Measurements from ENCODE around the gene MOBP. TPM values are rescaled to one million over a fixed set of nuclear protein-coding genes. Genes with fewer than 3 reads are reported as not detected.

MOBP gene
- polyA plus RNA-seq, 3 donors from 2014 or later = not detected

- H3K36me3 Mint-ChIP-seq = no peaks in the 10 kb centered on the region
- H3K27ac Mint-ChIP-seq = no peak overlapping the region
Measured at GRCh38 chr3:39460677-39461076, 6.8 kb upstream of the MOBP start.

GRCh38 chr3:39463269-39463668, 4.2 kb upstream of the MOBP start:
- peaks cover 1 to 9% (median 4%) of the 10 kb centered on the region in 3 donors for H3K27me3 Mint-ChIP-seq (ENCODE audit: low read depth in 3 of 3)
- H3K27ac Mint-ChIP-seq = no peak overlapping the region
- DNase-seq = no peak
- H3K4me3 Mint-ChIP-seq = no peak overlapping the region
- H3K9me3 Mint-ChIP-seq = no peaks in the 10 kb centered on the region
- H3K36me3 Mint-ChIP-seq = no peaks in the 10 kb centered on the region
- no peaks in the 10 kb centered on the region for H3K4me1 Mint-ChIP-seq

More at GRCh38 chr3:39460677-39461076, 6.8 kb upstream of the MOBP start:
- H3K4me3 Mint-ChIP-seq = no peak overlapping the region
- no peaks in the 10 kb centered on the region for H3K9me3 Mint-ChIP-seq
- H3K4me1 Mint-ChIP-seq = no peaks in the 10 kb centered on the region
- peaks cover 1 to 9% (median 4%) of the 10 kb centered on the region in 3 donors for H3K27me3 Mint-ChIP-seq (ENCODE audit: low read depth in 3 of 3)
- DNase-seq = no peak

- no peaks in the 10 kb centered on the region for H3K36me3 Mint-ChIP-seq
- no peaks in the 10 kb centered on the region for H3K9me3 Mint-ChIP-seq
- H3K27ac Mint-ChIP-seq = no peak overlapping the region
- no peak overlapping the region for H3K4me3 Mint-ChIP-seq
- DNase-seq = no peak
- H3K4me1 Mint-ChIP-seq = no peaks in the 10 kb centered on the region
- H3K27me3 Mint-ChIP-seq (ENCODE audit: low read depth in 3 of 3) = peaks cover 2 to 3% (median 3%) of the 10 kb centered on the region in 3 donors
Measured at GRCh38 chr3:39466988-39467387, 492 bp upstream of the MOBP start.

- DNase-seq = no peak
- H3K27me3 Mint-ChIP-seq (ENCODE audit: low read depth in 3 of 3) = peaks cover 3% of the 10 kb centered on the region in 3 donors
- no peaks in the 10 kb centered on the region for H3K9me3 Mint-ChIP-seq
- no peak overlapping the region for H3K4me3 Mint-ChIP-seq
- no peaks in the 10 kb centered on the region for H3K4me1 Mint-ChIP-seq
- H3K27ac Mint-ChIP-seq = no peak overlapping the region
- H3K36me3 Mint-ChIP-seq = no peaks in the 10 kb centered on the region
Measured at GRCh38 chr3:39468108-39468436, 592 bp downstream of the MOBP start.

- DNase-seq = no peak
- no peaks in the 10 kb centered on the region for H3K36me3 Mint-ChIP-seq
- no peaks in the 10 kb centered on the region for H3K4me1 Mint-ChIP-seq
- no peaks in the 10 kb centered on the region for H3K9me3 Mint-ChIP-seq
- H3K27ac Mint-ChIP-seq = no peak overlapping the region
- peaks cover 3 to 10% (median 5%) of the 10 kb centered on the region in 3 donors for H3K27me3 Mint-ChIP-seq (ENCODE audit: low read depth in 3 of 3)
- no peak overlapping the region for H3K4me3 Mint-ChIP-seq
Measured at GRCh38 chr3:39469258-39469657, 1.8 kb downstream of the MOBP start.

GRCh38 chr3:39469945-39470344, 2.5 kb downstream of the MOBP start:
- Mint-ChIP-seq H3K36me3 (no peaks in the 10 kb centered on the region), H3K4me3 (no peak overlapping the region), H3K9me3 (no peaks in the 10 kb centered on the region), H3K27ac (no peak overlapping the region), H3K27me3 (ENCODE audit: low read depth in 3 of 3) (peaks cover 0 to 10% (median 5%) of the 10 kb centered on the region in 3 donors), H3K4me1 (no peaks in the 10 kb centered on the region)
- DNase-seq = no peak

GRCh38 chr3:39471652-39472051, 4.2 kb downstream of the MOBP start:
- H3K27ac Mint-ChIP-seq = no peak overlapping the region
- no peaks in the 10 kb centered on the region for H3K36me3 Mint-ChIP-seq
- peaks cover 0 to 10% (median 7%) of the 10 kb centered on the region in 3 donors for H3K27me3 Mint-ChIP-seq (ENCODE audit: low read depth in 3 of 3)
- no peaks in the 10 kb centered on the region for H3K4me1 Mint-ChIP-seq
- no peak for DNase-seq
- H3K9me3 Mint-ChIP-seq = peaks cover 0 to 4% (median 0%) of the 10 kb centered on the region in 6 donors
- no peak overlapping the region for H3K4me3 Mint-ChIP-seq

GRCh38 chr3:39473452-39474125, 6.1 kb downstream of the MOBP start:
- H3K27ac Mint-ChIP-seq = no peak overlapping the region
- no peaks in the 10 kb centered on the region for H3K36me3 Mint-ChIP-seq
- H3K4me3 Mint-ChIP-seq = no peak overlapping the region
- DNase-seq = no peak
- H3K27me3 Mint-ChIP-seq (ENCODE audit: low read depth in 3 of 3) = peaks cover under 1 to 9% (median 7%) of the 10 kb centered on the region in 3 donors
- H3K4me1 Mint-ChIP-seq = no peaks in the 10 kb centered on the region
- peaks cover 0 to 4% (median 2%) of the 10 kb centered on the region in 6 donors for H3K9me3 Mint-ChIP-seq

GRCh38 chr3:39474126-39474515, 6.6 kb downstream of the MOBP start:
- Mint-ChIP-seq H3K27ac (no peak overlapping the region), H3K27me3 (ENCODE audit: low read depth in 3 of 3) (peaks cover 2 to 9% (median 7%) of the 10 kb centered on the region in 3 donors), H3K4me3 (no peak overlapping the region), H3K36me3 (no peaks in the 10 kb centered on the region), H3K4me1 (no peaks in the 10 kb centered on the region), H3K9me3 (peaks cover 0 to 4% (median 2%) of the 10 kb centered on the region in 6 donors)
- no peak for DNase-seq

GRCh38 chr3:39476783-39477182, 9.3 kb downstream of the MOBP start:
- H3K36me3 Mint-ChIP-seq = no peaks in the 10 kb centered on the region
- H3K27me3 Mint-ChIP-seq (ENCODE audit: low read depth in 3 of 3) = peaks cover 2 to 9% (median 5%) of the 10 kb centered on the region in 3 donors
- peaks cover 0 to 4% (median 2%) of the 10 kb centered on the region in 6 donors for H3K9me3 Mint-ChIP-seq
- no peak overlapping the region for H3K27ac Mint-ChIP-seq
- H3K4me1 Mint-ChIP-seq = no peaks in the 10 kb centered on the region
- H3K4me3 Mint-ChIP-seq = no peak overlapping the region
- no peak for DNase-seq

GRCh38 chr3:39478226-39478625, 10.7 kb downstream of the MOBP start:
- no peaks in the 10 kb centered on the region for H3K4me1 Mint-ChIP-seq
- peaks cover 2 to 7% (median 4%) of the 10 kb centered on the region in 3 donors for H3K27me3 Mint-ChIP-seq (ENCODE audit: low read depth in 3 of 3)
- DNase-seq = no peak
- H3K4me3 Mint-ChIP-seq = no peak overlapping the region
- peaks cover 0 to 4% (median 2%) of the 10 kb centered on the region in 6 donors for H3K9me3 Mint-ChIP-seq
- no peaks in the 10 kb centered on the region for H3K36me3 Mint-ChIP-seq
- H3K27ac Mint-ChIP-seq = no peak overlapping the region

GRCh38 chr3:39479701-39480414, 12.4 kb downstream of the MOBP start:
- H3K27me3 Mint-ChIP-seq (ENCODE audit: low read depth in 3 of 3) = peaks cover 2 to 5% (median 2%) of the 10 kb centered on the region in 3 donors
- no peak overlapping the region for H3K4me3 Mint-ChIP-seq
- no peak overlapping the region for H3K27ac Mint-ChIP-seq
- peaks cover 0 to 4% (median 2%) of the 10 kb centered on the region in 6 donors for H3K9me3 Mint-ChIP-seq
- DNase-seq = no peak
- H3K4me1 Mint-ChIP-seq = no peaks in the 10 kb centered on the region
- H3K36me3 Mint-ChIP-seq = no peaks in the 10 kb centered on the region

- no peaks in the 10 kb centered on the region for H3K4me1 Mint-ChIP-seq
- H3K27me3 Mint-ChIP-seq (ENCODE audit: low read depth in 3 of 3) = peaks cover 0 to 9% (median 7%) of the 10 kb centered on the region in 3 donors
- no peaks in the 10 kb centered on the region for H3K36me3 Mint-ChIP-seq
- H3K4me3 Mint-ChIP-seq = no peak overlapping the region
- no peak overlapping the region for H3K27ac Mint-ChIP-seq
- H3K9me3 Mint-ChIP-seq = no peaks in the 10 kb centered on the region
- DNase-seq = no peak
Measured at GRCh38 chr3:39485547-39485946, 18.1 kb downstream of the MOBP start.

GRCh38 chr3:39491014-39491413, 23.5 kb downstream of the MOBP start:
- Mint-ChIP-seq H3K9me3 (no peaks in the 10 kb centered on the region), H3K27me3 (ENCODE audit: low read depth in 3 of 3) (peaks cover 4 to 11% (median 9%) of the 10 kb centered on the region in 3 donors), H3K36me3 (no peaks in the 10 kb centered on the region), H3K27ac (no peak overlapping the region), H3K4me1 (no peaks in the 10 kb centered on the region), H3K4me3 (no peak overlapping the region)
- no peak for DNase-seq
